DMS114 treated with DMSO at 0.1 percent for 48 hours (cell line): ENCODE data around the gene WIPF3.

Experiments used
- DNase-seq: peaks from one replicate; lab custom pipeline; 2025; ENCODE audit not compliant: unreplicated experiment; lab: John Stamatoyannopoulos, UW

The WIPF3 gene, protein sequence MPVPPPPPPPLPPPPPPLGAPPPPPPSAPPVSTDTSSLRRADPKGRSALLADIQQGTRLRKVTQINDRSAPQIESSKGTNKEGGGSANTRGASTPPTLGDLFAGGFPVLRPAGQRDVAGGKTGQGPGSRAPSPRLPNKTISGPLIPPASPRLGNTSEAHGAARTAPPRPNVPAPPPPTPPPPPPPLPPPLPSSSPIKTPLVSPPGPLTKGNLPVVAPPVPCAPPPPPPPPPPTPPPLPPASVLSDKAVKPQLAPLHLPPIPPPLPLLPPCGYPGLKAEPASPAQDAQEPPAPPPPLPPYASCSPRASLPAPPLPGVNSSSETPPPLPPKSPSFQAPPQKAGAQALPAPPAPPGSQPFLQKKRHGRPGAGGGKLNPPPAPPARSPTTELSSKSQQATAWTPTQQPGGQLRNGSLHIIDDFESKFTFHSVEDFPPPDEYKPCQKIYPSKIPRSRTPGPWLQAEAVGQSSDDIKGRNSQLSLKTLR

DNA sequence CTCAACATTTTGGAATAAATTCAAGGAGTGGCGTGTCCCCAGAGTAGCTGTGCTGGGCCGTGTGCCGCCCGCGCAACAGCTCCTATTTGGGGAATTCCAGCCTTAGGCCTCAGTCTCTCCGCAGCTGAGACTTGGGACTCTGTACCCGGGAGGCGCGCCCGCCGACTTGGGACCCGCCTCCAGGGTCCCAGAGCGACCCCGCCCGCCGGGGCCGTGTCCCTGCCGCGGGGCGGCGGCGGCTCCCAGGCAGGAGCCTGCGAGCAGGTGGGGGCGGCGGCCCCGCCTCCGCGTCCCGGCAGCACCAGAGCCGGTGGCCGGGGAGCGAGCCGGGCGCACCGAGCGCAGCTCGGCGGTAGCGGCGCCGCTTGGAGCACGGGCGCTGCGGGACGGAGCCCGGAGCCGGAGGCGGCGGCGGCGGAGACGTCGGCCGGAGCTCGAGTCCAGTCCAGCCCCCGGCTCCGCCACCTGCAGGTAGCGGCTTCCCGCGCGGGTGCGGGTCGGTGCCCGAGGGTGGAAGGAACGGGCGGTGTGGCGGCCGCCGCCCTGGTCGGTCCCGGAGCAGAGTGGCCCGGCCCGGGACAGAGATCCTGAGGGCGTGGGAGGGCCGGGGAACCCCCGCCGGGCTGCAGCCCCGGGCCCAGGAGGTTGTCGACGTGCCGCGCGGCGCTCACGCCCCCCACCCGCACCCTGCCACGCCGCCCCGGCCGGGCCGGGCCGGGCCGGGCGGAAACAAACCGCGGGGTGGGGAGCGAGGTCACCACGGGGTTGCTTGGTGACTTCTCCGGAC lies at the start of gene WIPF3:
TSS of gene WIPF3 (plus strand) at position 301 of the 787 bp plus-strand sequence. CDS start 28,217 bp downstream, outside the sequence.
- peak; percentile 6 for DNase-seq

DNA sequence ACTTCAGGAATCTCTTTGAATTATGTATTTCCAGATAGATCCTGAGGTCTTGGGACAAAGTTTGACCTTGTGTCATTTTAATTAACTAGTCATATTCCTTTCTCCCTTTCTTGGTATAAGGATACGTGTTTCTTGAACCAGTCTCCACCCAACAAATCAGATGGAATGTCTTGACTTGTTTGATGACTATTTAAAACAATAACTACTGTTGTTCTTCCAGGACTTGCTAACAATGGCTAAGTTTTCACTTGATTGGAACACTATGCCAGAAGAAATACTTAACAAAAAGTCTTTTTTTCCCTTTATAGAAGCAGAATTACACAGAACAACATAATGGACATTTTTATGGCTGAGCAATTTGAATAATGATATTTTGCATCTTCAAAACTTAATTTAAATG lies 43.0 kb upstream of the WIPF3 start:
- no peak for DNase-seq

DNA sequence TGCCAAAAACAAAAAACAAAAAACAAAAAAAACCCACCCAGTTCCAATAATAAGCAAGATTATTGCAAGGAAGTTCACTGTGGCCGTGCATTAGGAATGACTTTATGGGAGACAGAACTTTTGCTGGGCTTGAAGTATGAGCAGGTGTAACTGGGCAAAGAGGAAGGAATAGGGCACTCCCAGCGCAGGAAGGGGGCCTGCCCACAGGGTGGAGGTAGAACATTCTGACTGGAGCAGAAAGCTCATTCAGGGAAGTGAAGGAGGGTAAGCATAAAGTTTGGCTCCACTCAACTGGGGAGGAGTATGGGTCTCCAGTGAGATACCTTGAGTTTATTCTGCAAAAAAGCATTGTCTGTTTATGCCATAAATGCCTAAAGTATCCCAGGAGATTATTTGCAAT lies 42.1 kb upstream of the WIPF3 start:
- peak; percentile 4 for DNase-seq

DNA sequence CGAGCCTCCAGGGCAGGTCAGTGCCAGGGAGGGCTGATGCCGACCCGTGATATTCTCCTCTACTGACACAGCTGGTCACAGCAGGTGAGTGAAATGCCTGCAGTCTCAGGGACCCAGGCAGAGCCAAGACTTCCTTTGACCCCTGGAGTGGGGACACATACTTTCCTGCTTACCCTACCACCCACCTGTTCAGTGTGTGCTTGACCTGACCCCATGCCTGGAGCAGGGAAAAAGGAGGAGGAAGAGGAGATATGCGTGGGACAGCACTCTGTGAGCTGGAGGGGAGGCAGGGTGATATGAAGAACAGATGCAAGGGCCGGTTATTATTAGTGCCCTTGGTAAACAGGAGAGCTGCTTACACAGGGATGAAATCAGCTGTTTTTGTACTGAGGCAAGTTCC lies 40.8 kb upstream of the WIPF3 start:
- DNase-seq = no peak

DNA sequence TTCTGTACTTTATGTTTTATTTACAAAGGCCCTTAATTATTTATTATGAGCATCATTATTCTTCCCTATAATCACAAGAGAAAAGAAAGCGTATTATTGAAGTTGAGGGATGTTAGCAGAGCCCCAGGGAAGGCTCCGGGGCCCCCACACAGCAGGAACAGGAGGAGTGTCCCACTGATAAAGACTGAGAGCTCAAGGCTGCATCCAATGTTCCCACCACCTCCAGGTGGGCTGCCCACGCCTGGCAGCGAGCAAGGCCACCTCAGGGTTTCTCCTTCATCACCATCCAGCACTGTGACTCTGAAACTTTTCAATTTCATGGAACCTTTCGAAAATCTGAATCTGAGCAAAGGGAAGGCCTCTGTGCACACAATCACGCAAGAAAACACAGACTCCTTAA lies 35.9 kb upstream of the WIPF3 start:
- no peak for DNase-seq

DNA sequence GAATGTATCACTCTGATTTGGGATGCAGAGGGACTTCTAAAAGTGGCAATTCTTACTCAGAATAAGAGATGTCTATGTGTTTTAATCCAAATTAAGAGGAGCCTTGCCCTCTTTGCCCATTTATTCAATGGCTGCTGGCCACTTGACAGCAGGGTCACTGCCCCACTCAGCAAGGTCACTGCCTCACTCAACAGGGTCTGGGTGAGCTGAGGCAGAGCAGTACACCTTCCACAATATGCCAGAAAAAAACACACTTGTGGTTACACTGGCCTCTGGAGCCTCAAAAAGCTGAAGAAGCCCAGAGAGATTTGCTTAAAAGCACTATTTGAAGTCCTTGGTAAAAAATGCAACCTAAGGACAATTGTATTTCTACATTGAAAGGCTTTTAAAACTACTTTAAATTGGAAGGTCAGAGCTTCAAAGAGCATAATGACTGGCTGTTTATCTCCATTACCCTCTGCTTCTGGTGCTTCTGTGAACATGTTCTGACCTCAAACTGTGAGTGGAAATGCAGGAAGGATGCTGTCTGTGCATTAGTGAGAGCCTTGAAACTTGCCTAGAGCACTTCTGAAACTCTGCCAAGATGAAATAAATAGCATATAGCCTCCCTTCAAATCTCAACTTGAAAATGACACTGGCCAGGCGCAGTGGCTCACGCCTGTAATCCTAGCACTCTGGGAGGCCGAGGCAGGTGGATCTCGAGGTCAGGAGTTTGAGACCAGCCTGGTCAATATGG lies 35.1 kb upstream of the WIPF3 start:
- no peak for DNase-seq

DNA sequence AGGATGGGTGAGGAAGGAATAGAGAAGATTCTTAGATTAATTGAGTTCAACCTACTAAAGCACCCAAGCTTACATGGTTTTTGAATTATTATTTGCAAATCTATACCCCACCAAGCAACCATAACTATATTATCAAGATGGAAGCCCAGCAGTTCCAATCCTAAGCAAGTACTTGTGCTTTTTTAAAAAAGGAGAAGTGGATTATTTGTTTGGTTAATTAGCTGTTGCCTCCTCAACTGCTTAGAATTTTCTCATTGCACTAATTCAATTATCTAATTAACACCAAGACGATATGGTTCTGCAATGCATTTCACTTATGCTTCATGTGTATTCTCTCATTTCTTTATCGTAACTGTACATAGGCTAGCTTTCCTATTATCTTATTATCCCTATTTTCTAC lies 27.3 kb upstream of the WIPF3 start:
- DNase-seq = no peak

DNA sequence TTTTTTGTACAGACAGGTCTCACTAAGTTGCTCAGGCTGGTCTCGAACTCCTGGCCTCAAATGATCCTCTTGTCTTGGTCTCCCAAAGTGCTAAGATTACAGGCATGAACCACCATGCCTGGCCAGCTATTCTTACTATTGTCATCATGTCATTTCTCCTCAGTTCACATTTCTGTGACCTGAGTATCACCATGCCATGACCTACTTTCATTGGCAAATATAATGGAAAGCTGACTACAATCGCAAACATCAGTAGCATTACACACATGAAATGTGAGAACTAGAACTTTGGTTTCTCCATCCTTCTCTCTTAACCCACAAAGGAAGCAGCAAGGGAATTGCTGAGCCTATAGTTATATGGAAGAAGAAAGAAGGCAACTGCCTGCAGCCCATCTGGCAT lies 26.0 kb upstream of the WIPF3 start:
- no peak for DNase-seq

DNA sequence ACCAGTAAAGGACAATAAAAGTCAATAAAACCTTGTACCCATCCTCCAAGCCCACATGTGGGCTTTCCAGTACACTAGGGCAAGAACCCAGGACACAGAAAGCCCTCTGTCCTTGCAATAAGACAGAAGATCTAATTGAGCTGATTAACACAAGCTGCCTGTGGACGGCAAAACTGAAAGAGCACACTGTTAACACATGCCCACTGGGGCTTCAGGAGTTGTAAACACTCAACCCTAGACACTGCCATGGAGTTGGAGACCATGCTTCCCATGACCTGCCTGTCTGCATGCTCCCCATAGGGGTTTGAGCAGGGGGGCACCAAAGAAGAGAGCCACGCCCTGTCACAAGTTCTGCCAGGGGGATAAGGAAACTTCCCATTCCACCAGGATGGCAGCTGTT lies 22.6 kb upstream of the WIPF3 start:
- no peak for DNase-seq

DNA sequence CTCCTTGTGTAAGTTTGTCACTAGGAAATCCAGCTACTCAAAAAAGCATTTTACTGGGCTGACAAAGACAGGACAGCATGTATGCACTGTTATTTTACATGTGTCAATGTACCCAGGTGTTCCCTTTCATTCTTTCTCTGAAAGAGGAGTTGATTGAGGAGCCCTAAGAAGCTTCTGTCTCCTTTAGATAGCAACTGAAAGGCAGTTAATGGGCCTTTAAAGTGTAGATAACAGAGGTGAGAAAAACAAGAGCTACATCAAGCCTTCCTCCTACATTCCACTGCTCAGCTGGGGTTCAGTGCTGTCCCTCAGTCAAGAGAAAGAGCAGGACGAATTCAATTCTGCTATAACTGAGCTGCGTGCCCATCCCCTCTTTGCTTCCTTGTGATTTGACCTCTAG lies 12.8 kb upstream of the WIPF3 start:
- DNase-seq = no peak

DNA sequence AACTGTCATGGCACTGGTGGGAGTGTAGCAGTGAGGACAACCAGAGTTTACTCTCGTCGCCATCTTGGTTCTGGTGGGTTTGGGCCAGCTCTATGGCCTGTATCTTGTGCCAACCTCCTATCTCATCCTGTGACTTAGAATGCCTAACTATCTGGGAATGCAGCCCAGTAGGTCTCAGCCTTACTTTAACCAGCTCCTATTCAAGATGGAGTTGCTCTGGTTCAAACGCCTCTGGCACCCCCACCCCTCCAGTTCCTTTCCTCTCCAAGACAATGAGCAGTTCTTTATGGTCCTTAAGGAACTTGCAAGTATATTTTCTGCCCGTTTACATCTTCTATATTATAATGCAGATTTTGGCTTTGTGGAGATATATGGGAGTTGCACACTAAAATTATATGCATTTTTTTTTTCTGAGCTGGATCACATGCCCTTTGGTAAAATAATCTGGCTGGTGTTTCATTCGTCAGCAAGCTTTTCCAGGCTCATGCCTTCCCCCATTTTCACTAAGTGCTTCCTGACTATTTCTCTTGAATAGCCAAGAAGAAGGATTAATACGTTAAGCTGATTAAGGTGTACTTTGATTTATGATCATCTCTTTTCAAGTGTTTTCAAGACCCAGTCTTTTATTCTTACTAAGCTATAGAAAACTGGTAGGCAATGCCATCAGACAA lies 11.2 kb upstream of the WIPF3 start:
- DNase-seq = no peak

DNA sequence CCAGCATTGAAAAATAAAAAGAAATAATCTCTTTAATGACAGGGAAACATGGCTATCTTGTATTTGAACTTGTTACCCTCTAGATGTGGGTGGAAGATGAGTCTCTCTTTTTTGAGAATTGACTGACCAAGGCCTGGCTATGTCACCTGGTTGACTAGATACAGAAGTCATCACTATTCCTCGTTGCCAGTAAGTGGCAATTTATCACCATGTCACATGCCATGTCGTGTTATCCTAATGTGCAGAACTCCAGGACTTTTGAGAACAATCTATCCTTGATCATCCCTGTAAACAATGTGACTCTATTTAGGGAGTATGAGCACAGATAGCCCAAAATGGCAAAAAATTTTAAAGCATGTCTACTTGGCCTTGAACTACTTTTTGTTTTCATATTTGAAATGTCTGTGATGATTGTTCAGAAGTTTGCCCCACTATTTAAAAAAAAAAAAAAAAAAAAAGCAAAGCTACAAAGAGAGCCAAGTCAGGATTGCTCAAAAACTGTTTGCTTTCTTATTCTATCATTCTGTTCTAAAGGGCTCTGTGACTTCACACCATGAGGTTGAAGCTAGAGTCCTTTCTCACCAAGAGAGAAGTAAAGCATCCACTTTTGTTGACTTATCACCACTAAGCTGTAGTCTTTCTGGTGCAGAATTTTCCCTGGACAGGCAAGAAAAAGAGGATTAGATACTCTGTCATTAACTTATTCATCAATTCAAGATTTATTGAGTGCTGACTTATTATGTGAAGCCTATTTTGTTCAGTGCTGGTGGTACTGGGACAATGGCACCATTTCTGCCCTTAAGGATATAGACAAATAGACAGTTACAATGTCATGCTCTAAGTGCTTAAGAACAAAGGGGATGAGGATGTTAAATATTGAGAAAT lies 10.4 kb upstream of the WIPF3 start:
- no peak for DNase-seq

DNA sequence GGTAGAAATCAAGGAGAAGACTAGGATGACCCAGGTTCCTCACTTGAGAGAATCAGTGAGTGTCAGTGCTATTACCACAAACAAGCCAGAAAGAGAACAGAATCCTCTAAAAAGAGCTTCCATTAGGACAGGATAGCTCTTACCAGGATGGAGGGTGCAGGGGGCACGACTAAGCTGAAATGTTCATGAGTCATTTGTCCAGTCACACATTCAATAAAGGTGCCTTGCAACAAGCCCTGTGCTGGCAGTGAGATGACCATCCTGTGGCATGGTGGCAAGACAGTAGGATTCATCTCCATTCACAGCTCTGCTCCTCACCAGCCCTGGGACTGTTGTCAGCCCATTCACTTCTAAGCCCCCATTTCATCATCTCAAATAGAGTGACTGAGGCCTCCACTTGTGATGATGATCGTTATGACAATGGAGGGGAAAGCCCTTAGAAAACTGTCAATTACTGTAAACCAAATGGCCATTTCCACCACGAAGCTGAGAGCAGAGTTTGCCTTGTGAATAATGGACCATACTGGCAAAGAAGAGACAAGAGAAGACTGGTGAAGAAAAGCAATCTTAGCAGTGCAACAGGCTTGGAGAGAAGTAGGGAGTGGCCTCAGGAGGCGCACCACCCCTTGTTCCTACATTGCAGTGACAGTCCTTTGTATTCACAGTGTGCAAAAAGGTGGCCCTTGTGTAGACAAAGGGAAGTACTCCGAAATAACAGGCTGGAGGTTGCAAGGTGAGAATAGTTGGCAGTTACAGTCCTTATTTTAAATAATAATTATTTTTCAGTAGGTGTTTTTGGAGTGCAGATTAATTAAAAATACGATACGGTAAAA lies 9.0 kb upstream of the WIPF3 start:
- no peak for DNase-seq

DNA sequence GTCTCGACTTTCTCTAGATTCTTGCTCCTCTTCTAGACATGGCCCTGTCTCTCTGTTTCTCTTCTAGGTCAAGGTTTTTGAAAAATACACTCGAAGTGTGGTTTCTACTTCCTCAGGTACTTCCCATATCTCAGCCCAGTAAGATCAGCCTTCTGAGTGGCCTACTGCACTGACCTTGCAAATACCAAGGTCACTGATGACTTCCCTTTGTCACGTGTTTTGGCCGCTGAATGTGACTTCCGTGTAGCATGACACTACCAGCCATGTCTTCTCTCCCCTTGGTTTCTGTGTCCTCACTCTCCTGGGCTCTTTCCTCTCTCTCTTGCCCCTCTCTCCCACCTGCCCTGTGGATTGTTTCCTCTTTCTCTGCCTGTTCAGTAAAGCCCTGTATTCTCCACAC lies 7.9 kb upstream of the WIPF3 start:
- no peak for DNase-seq

DNA sequence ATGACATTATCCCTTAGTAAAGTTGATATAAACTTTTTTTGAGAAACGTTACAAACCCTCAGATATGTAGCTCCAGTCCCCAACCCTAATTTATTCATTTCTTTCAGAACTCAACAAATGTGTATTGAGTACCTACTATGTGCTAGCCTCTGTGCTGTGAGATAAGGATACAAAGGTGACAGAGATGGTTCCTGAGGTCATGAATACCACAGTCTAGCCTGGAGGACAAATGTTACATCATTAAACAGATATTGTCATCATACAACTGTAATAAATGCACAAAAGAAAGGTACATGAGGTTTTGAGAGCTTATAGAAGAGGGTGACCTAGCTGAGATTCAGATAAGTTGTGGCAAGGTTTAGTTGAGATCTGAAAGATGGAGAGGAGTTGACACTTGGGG lies 4.4 kb upstream of the WIPF3 start:
- no peak for DNase-seq

DNA sequence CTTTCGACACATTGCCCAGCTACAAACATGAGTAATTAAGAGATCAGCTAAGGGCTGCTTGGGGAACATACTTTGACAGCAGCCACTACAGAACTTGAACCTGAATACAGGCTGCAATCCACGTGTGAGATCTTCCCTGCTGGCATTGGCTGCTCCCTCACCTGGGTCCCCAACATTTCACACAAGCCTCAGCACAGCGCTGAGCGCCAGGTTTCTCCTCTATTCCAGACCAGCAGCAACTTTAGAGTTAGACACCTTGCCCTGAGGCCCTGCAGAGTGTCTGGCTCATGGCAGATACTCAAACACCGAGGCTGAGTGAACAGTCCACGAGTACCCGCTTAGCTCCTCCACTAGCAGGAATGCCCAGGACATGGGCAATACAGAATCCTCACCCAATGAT lies 1.3 kb upstream of the WIPF3 start:
- DNase-seq = no peak

DNA sequence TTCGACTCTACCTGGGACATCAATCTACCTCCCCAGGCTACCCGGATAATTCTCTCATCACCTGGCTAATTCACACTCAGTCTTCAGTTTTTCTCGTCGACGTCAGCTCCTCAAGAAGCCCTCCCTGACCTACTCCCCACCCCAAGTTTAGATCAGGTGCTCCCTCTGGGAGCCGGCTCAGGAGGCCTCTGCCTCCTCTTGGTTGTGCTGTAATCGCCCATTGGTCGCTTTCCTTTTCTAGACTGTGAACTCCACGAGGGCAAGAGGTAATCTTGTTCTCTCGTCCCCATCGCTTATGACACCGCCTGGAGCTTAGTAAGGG lies 461 bp upstream of the WIPF3 start:
- no peak for DNase-seq

DNA sequence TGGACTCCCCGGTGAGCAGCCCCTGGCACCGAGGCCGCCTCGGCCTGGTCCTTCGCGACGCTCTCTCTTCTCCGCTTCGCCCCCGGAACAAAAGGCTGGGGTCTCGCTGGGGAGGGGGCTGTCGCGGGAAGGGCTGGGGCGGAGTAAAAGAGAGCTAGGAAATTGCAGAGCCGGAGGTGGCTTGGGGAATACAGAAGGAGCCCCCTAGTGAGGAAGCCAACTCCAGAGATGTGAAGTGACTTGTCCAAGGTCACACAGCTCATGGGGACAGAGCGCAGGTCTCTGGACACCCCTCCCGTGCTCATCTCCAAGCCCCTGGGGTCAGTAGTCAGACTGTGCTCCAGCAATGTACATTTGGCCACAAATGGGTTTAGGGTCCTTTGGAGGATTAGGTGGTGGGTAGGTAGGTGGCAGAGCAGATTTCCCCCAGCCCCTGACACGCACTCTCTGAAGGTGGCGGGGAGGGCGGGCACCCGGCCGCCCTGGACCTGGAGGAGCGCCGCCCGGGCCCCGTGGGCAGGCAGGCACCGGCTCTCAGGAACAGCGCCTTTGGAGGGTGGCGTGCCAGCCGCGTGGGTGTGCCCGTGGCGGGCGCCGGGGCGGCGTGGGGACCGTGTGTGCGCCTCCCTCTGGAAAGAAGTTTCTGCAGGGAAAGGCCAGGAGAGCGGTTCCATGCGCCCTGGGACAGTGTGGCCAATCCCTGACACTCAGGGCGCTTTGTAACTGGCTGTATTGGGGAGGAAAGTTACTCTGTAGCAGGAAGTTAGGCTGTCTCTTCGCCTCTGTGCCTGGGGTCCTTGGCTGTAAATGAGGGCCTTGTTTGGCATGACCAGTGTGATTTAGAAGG lies 910 bp downstream of the WIPF3 start:
- DNase-seq = no peak
